Spinal cord (tissue), 10 donors: ENCODE data around the gene COLEC11. TPM values are rescaled to one million over a fixed set of nuclear protein-coding genes. Genes with fewer than 3 reads are reported as not detected.
"Not testable (repeated sequence)": the region's sequence is repeated elsewhere in the genome, so short reads cannot be mapped to it uniquely, and the experiment has no call there.

Source experiments
- DNase-seq, 6 donors: peaks; one replicate each; pipeline versions ENCODE4 v3.0.0 to v3.0.0-alpha.2; 2013 to 2015; ENCODE audit warnings: low spot score in 6 of 6, low read depth in 4 of 6
- H3K27ac ChIP-seq: one replicate; pipeline ENCODE4 v1.5.1; 2013; ENCODE audit warnings: low read depth, low read length, control low read depth
- H3K27me3 ChIP-seq: one replicate; pipeline ENCODE4 v1.6.1; 2013; ENCODE audit warnings: low read length; ENCODE audit not compliant: control insufficient read depth, insufficient read depth
- H3K36me3 ChIP-seq: one replicate; pipeline ENCODE4 v1.6.1; 2013; ENCODE audit warnings: low read length; ENCODE audit not compliant: control insufficient read depth, insufficient read depth
- H3K4me1 ChIP-seq: one replicate; pipeline ENCODE4 v1.6.1; 2013; ENCODE audit warnings: low read length; ENCODE audit not compliant: control insufficient read depth, insufficient read depth
- H3K4me3 ChIP-seq: one replicate; pipeline ENCODE4 v1.5.1; 2013; ENCODE audit warnings: low read depth, low read length, control low read depth
- H3K9me3 ChIP-seq: one replicate; pipeline ENCODE4 v1.6.1; 2013; ENCODE audit warnings: low read length; ENCODE audit not compliant: control insufficient read depth, insufficient read depth
- WGBS: methylation state at CpG from one replicate; pipeline ENCODE4 v1.1.5; 2013; ENCODE audit warnings: missing lambda C conversion rate; ENCODE audit not compliant: insufficient coverage; 5-methylcytosine and 5-hydroxymethylcytosine counted together
- polyA plus RNA-seq, 2 donors: library from polyadenylated mRNA; unstranded; fragments of 120-200 nt; gene quantifications; one replicate each; pipeline ENCODE4 v1.2.1, GENCODE V29; 2013; ENCODE audit not compliant: insufficient read length in 2 of 2
- total RNA-seq, 2 donors: library from RNA; depleted of rRNA in 1 of 2; stranded (reverse); fragments of 120-200 nt in 1 of 2; fragments of >200 nt in 1 of 2; gene quantifications; one replicate each; pipeline versions ENCODE4 v1.2.3 to v1.2.4, GENCODE V29; 2013 to 2014
- donor health status: healthy.

Gene COLEC11
- total and polyA plus RNA-seq, 4 donors = 1.1 to 31.1 (median 1.7) TPM

DNA sequence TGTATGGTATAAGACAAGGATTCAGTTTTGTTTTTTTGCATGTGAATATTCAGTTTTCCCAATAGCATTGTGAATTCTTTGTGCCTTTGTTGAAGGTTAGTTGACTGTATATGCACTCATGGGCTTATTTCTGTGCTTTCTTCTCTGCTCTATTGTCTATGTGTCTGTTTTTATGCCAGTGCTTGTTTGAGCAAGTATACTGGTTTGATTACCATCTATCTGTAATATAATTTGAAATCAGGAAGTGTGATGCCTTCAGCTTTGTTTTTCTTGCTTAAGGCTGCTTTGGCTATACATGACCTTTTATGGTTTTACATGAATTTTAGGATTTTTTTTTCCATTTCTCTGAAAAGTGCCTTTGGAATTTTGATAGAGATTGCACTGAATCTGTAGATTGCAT lies 23.5 kb downstream of the COLEC11 start:
- Histone ChIP-seq H3K36me3 (no peaks in the 10 kb centered on the region), H3K9me3 (peaks cover 3% of the 10 kb centered on the region), H3K27me3 (no peaks in the 10 kb centered on the region), H3K27ac (no peak overlapping the region), H3K4me3 (no peak overlapping the region), H3K4me1 (no peaks in the 10 kb centered on the region)
- no peak for DNase-seq

DNA sequence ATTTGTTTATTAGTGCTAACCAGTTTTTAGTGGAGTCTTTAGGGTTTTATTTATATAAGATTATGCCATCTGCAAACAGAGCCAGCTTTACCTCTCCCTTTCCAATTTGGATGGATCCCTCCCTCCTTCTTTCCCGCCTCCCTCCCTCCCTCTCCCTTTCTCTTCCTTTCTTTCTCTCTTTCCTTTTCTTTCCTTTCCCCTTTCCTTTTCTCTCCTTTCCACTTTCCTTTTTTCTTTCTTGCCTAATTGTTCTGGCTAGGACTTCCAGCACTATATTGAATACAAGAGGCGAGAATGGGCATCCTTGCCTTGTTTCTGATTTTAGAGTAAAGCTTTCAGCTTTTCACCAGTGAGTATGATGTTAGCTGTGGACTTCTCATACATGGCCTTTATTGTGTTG lies 24.1 kb downstream of the COLEC11 start:
- Histone ChIP-seq H3K4me3 (no peak overlapping the region), H3K27ac (no peak overlapping the region)
- 100% methylated on average over 1 of the region's 2 CpGs for WGBS

DNA sequence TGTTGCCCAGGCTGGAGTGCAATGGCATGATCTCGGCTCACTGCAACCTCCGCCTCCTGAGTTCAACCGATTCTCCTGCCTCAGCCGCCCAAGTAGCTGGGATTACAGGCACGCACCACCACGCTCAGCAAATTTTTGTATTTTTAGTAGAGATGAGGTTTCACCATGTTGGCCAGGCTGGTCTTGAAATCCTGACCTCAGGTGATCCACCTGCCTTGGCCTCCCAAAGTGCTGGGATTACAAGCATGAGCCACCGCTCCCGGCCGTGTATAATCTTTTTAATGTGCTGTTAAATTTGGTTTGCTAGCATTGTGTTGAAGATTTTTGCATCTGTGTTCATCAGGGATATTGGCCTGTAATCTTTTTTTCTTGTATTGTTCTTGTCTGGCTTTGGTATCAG lies 24.7 kb downstream of the COLEC11 start:
- 97% methylated on average over 9 of the region's 9 CpGs for WGBS
- H3K4me1 ChIP-seq, H3K9me3 ChIP-seq, H3K4me3 ChIP-seq, DNase-seq, H3K27ac ChIP-seq, H3K36me3 ChIP-seq, H3K27me3 ChIP-seq: not testable (repeated sequence)

More for the DNA sequence above, 24.1 kb downstream of the COLEC11 start:
- DNase-seq = no peak
- Histone ChIP-seq H3K4me1 (no peaks in the 10 kb centered on the region), H3K36me3 (no peaks in the 10 kb centered on the region), H3K27me3 (no peaks in the 10 kb centered on the region), H3K9me3 (peaks cover 3% of the 10 kb centered on the region)

DNA sequence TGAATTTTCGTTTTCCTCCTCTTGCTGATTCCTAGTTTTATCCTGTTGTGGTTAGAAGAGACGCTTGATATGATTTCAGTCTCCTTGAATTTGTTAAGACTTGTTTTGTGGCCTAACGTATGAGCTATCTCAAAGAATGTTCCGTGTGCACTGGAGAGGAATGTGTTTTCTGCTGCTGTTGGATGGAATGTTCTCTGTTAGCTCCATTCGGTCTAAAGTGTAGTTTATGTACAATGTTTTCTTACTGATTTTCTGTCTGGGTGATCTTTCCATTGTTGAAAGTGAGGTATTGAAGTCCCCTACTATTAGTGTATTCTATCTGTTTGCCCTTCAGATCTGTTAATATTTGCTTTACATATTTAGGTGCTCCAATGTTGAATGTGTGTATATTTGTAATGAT lies 25.9 kb downstream of the COLEC11 start:
- H3K4me3 ChIP-seq = no peak overlapping the region
- H3K36me3 ChIP-seq = no peaks in the 10 kb centered on the region
- H3K4me1 ChIP-seq = no peaks in the 10 kb centered on the region
- no peak overlapping the region for H3K27ac ChIP-seq
- H3K9me3 ChIP-seq = no peaks in the 10 kb centered on the region
- WGBS = 94% methylated on average over 3 of the region's 5 CpGs
- H3K27me3 ChIP-seq = no peaks in the 10 kb centered on the region
- DNase-seq = no peak

DNA sequence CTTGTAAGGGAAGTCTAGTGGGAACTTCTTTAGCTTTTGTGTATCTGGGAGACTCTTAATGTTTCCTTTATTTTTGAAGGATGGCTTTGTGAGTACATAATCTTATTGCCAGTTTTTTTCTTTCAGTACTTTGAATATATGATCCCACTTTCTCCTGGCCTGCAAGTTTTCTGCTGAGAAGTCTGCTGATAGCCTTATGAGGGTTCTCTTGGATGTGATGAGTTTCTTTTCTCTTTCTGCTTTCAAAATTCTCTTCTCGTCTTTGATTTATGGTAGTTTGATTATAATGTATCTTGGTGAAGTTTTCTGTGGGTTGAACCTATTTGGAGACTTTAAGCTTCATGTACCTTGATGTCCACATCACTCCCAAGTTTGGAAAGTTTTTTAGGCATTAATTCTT lies 28.1 kb downstream of the COLEC11 start:
- Histone ChIP-seq H3K9me3 (no peaks in the 10 kb centered on the region), H3K27me3 (no peaks in the 10 kb centered on the region), H3K27ac (no peak overlapping the region), H3K4me1 (no peaks in the 10 kb centered on the region), H3K4me3 (no peak overlapping the region), H3K36me3 (no peaks in the 10 kb centered on the region)
- DNase-seq = no peak
- WGBS = no CpG with 5 or more reads among the region's 1 CpG

DNA sequence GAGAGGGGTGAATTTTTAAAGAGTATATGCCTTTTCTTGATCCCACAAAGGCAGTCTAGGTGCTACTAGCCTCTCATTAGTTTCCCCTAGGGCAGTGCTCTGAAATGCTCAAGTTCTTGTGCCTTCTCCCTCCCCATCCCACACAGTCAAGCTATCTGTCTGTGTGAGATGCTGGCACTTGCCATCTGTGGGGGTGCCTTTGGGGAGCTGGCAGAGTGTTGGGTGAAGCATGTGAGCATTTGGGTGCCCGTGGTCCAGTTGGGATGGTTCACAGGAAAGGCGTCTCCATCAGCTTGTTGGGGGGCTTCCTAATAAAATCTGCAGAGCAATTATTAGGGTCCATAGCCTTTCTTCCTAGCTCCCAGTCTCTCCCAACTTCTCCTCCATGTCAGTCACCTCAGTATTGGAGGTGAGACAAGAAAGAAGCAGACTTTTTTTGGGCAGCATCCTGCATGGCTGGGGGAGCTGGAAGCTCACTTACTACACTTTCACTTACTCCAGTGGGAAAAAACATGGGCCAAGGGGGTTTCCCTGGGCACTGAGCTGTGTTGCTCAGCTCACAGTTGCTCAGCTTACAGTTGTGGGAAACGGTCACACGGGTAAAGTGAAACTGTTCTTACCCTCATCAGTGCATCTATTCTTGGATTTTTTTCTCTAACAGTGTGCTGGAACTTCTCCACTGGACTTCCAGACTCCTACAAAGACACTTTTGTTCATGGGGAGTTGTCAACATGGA lies 29.3 kb downstream of the COLEC11 start:
- Histone ChIP-seq H3K9me3 (no peaks in the 10 kb centered on the region), H3K4me1 (peaks cover 3% of the 10 kb centered on the region), H3K27me3 (no peaks in the 10 kb centered on the region), H3K36me3 (peaks cover 4% of the 10 kb centered on the region), H3K27ac (no peak overlapping the region), H3K4me3 (no peak overlapping the region)
- WGBS = 100% methylated on average over 4 of the region's 4 CpGs
- no peak for DNase-seq

DNA sequence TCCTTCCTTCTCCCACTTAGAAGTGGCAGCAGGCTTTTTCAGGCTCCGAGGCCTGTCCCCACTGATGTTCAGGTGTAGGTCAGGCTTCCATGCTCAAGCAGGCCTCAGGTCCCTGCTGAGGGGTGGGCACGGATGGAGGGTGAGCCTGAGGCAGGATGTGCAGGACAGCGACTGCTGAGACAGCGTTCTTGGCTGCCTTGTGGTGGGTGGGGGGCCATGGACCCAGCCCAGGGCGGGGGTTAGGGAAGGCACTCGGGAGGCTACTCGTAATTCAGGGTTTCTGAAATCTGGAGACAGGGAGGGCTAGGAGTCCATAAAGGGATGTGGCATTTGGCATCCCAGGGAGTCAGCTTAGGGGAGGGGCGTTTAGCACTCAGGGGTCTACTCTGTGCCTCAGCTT lies 30.3 kb downstream of the COLEC11 start:
- no peak overlapping the region for H3K4me3 ChIP-seq
- 98% methylated on average over 5 of the region's 8 CpGs for WGBS
- DNase-seq = no peak
- H3K27ac ChIP-seq = no peak overlapping the region
- H3K27me3 ChIP-seq = no peaks in the 10 kb centered on the region
- peaks cover 3% of the 10 kb centered on the region for H3K4me1 ChIP-seq
- H3K9me3 ChIP-seq = no peaks in the 10 kb centered on the region
- H3K36me3 ChIP-seq = peaks cover 4% of the 10 kb centered on the region

DNA sequence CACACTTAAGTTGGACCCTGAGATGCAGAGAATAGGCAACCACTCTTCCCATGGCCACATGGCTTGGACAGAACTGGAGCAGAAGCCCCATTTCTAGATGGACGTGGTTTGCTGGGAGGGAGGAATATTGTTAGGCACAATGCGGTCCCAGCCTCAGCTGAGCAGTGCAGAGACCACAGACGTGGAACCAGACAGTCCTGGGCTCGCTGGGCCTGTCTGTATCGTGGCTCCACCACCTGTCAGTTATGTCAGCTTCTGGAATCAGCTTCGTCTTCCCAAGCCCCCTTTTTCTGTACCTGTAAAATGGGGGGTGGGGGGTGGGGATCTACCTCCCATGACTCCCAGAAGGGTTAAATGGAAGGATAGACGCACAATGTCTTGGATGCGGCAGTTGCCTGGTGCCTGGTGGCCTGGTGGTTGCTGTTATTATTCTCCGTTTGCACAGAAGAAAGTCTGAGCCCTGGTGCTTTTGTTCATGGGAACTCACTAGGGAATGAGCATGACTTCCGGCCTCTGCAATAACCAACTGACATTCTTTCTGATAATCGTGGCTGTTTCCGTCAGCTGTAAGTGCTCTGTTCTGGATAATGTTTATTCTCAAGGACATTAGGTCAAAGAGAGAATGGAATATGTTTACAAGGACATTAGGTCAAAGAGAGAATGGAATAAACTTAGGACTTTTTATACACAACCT lies 31.4 kb downstream of the COLEC11 start:
- Histone ChIP-seq H3K27me3 (no peaks in the 10 kb centered on the region), H3K4me3 (no peak overlapping the region), H3K27ac (no peak overlapping the region), H3K4me1 (peaks cover 3% of the 10 kb centered on the region), H3K36me3 (peaks cover 4% of the 10 kb centered on the region), H3K9me3 (no peaks in the 10 kb centered on the region)
- peak in 1 of 6 donors; percentile 21 for DNase-seq
- WGBS = 73% methylated on average over 8 of the region's 12 CpGs

DNA sequence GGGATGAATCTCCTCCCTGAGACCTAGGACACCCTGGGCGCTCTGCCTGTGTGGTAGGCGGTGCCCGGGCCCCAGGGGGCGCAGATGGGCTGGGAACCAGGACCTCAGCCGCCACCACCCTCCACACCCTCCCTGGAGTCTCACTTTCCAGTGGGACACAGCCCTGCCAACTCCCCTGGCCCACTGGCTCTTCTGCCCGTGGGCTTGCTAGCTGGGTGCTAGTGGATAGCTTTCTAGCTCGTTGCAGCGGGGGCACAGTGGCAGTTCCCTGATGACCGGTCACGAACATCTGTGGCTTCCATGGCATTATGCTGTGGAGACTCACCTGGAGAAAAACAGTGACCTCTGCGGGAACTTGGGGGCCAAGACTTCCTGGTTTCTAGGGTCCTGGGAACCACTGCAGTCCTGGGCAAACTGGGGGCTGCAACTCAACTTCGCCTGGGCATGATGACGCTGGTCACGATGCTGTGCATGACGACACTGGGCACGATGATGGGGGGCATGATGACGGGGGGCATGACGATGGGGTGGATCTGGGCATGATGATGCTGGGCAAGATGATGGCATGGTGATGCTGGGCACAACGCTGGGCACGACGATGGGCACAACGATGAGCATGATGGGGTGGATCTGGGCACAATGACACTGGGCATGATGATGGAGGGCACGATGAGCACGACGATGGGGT lies 32.0 kb downstream of the COLEC11 start:
- 88% methylated on average over 25 of the region's 25 CpGs for WGBS
- Histone ChIP-seq H3K27me3 (no peaks in the 10 kb centered on the region), H3K4me3 (no peak overlapping the region), H3K27ac (no peak overlapping the region), H3K9me3 (no peaks in the 10 kb centered on the region), H3K36me3 (peaks cover 4% of the 10 kb centered on the region), H3K4me1 (peaks cover 3% of the 10 kb centered on the region)
- no peak for DNase-seq
